Measurements from ENCODE around the gene DGKB. TPM values are rescaled to one million over a fixed set of nuclear protein-coding genes. Genes with fewer than 3 reads are reported as not detected.

DGKB gene
- total RNA-seq, 2 experiments from 2014 or later = not detected

- POLR2A ChIA-PET = no interaction called here
- CTCF ChIA-PET = no interaction called here
Measured at GRCh38 chr7:14419531-14419930, 483.0 kb downstream of the DGKB start.

- ChIA-PET POLR2A (no interaction called here), CTCF (no interaction called here)
Measured at GRCh38 chr7:14418633-14419032, 483.9 kb downstream of the DGKB start.

- ChIA-PET CTCF (interaction anchor here (0.6 kb wide), 1 partner anchor 71 kb away, joined by 3 read pairs; no protein-coding TSS in a partner anchor), POLR2A (no interaction called here)
Measured at GRCh38 chr7:14414274-14414986, 488.1 kb downstream of the DGKB start.

GRCh38 chr7:14407246-14408015 is 495.1 kb downstream of the DGKB start:
- ChIA-PET CTCF (no interaction called here), POLR2A (no interaction called here)

DNA sequence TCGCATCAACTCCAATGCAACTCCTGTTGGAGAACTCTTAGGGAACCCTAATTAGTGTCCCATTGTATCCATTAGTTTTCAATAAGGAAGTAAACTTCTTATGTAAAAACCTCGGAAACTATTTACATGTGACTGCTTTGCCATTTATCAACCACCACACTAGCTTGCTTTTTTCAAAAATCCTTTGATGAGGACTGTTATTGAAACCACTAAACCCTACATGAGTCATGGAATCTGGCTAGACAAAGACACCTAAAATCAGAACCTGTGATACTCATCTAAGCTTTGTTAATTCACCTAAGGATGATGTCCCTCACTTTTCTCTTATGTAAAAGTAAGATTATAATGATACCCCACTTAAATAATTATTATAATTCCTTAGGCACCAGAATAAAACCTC is 499.0 kb downstream of the DGKB start:
- ChIA-PET POLR2A (no interaction called here), CTCF (no interaction called here)

GRCh38 chr7:14400271-14400670 is 502.3 kb downstream of the DGKB start:
- ChIA-PET CTCF (no interaction called here), POLR2A (no interaction called here)

- ChIA-PET POLR2A (no interaction called here), CTCF (no interaction called here)
Measured at GRCh38 chr7:14398526-14398925, 504.0 kb downstream of the DGKB start.

GRCh38 chr7:14395860-14396259 is 506.7 kb downstream of the DGKB start:
- POLR2A ChIA-PET = interaction anchor here (0.6 kb wide), 1 partner anchor 13 kb away, joined by 6 read pairs; no protein-coding TSS in a partner anchor
- CTCF ChIA-PET = no interaction called here

DNA sequence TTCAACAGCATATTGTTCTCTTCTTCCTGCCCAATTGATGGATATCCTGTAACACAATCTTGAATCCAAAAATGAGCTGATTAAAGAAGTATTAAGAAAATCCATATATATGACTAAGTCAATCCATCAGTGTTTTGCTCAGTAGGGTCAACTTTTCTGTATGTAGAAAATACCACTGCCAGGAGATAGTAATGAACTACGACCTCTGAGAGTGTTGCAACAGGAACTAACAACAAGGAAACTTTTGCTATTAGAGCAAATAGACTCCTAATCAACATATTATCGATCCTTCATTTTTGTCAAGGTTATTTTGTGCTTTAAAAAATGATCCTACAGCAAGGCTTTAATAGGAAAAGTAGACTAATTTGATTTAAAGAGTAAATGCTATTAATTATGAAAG is 507.8 kb downstream of the DGKB start:
- POLR2A ChIA-PET = no interaction called here

DNA sequence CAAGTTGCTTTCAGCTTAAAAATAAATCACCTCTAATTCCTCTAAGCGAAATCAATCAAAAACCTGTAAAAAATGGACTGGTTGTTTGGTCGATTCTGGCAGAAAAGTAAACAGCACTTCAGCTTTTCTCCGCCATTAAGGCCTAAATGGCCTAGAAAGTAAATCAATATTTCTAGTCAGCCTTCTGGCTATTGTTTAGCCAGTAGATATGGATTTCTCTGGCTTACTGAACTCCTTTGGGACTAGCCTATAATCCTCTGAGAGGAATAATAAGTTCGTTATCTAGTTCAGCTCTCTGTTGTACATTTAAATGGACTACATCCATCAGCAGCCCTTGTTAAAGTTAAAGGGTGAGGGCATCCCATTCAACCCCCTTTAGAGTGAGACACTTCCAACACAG is 513.0 kb downstream of the DGKB start:
- ChIA-PET POLR2A (no interaction called here), CTCF (no interaction called here)

More for the DNA sequence above, 507.8 kb downstream of the DGKB start:
- CTCF ChIA-PET = no interaction called here

DNA sequence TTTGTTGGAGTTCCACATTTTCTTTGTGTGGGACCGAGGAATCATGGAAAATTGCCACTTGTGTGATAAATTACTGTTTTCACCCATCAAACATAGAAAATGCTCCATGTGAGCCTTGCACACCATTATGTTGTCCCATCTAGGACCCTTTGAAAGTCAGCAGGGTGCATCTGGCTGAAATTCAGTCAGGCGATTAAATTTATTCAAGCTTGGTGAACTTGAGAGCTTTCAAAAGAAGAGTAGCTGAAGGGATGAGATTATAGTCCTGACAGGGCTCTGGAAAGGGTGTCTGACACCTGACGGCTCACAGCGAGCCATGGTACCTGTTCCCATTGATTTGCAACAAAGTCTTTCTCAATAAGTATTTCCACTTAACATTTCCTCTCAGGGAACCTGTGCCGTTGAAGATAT is 513.4 kb downstream of the DGKB start:
- ChIA-PET POLR2A (no interaction called here), CTCF (no interaction called here)

DNA sequence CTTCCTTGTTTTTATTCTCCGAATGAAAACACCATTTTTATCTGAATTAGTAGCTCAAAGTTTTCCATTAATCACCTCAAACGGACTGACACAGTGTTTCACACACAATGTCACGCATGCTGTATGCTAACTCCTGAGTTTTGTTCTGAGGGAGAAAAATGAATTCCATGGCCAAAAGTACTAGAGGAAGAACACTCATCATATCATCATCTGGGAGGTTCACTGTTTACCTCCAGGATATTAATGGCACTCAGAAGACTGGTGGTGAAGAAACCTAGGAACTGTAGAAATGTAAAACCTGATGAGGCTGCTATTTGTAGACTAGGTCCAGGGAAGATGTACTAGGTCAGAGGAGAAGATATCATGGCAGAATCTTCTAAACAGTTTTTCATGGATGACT is 517.5 kb downstream of the DGKB start:
- CTCF ChIA-PET = no interaction called here
- POLR2A ChIA-PET = no interaction called here

- ChIA-PET CTCF (no interaction called here), POLR2A (no interaction called here)
Measured at GRCh38 chr7:14381936-14382335, 520.6 kb downstream of the DGKB start.

DNA sequence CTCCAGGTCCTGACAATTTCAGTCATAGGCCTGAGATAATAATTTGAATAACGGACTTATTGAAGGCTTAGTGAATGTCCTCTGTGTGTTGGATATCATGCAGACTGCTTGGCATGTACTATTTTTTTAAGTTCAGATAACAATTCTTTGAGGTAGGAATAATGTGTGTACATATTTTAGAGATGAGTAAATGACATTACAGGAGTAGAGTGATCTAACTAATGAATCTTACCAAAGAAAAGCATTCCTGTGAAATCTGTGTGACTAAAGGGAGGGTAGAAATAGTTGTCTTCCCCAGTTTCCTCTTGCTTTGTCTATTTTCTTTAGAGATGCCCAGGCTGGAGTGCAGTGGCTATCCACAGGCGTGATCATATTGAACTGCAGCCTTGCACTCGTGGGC is 521.2 kb downstream of the DGKB start:
- ChIA-PET CTCF (no interaction called here), POLR2A (no interaction called here)

DNA sequence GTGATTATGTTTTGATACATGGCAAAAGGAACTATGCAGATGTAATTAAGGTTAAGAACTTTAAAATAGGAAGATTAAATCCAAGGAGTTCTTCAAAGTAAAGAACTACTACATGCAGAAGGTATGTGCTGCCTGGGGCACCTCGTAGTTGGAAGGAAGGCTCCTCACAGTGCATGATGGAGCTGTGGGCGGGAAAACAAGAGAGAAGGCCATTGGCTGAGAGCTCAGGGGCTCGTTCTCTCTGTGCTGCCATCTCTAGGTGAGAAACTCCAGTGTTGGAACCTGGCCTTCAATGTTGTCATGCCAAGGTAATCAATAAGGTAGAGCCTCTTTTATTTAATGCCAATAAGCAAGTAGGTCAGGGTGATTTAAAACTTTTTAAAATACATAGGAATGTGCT is 521.7 kb downstream of the DGKB start:
- CTCF ChIA-PET = no interaction called here

DNA sequence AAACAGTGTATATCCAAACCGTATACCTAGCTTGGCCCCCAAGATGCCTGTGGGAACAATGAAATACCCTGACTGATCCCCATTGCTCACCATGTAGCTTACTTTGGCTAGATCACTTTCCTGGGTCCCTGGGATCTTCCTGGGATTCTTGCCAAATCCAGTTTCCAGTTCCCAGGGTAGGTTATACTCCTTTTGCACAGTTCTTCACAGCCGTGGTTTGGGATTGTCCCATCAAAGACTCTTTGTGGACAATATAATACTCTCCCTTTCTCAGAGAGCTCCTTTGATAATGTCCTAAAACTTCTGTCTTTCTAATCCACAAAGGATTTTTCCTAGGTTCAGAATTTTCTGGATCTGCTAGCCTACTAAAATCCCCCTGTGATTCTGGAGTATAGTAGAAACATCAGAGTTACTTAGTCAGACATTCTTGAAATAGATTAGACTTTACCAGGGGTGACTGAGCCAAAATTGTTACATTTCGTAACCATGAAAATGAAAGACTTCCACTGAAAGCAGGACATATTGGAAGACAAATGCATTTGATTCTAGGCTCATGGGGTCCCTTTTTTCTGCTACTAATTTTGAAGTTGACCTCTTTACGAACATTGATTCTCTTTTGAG is 524.8 kb downstream of the DGKB start:
- POLR2A ChIA-PET = no interaction called here
- CTCF ChIA-PET = interaction anchor here (0.6 kb wide), 1 partner anchor 919 kb away, joined by 3 read pairs; no protein-coding TSS in a partner anchor

More for the DNA sequence above, 521.7 kb downstream of the DGKB start:
- POLR2A ChIA-PET = no interaction called here

GRCh38 chr7:14376711-14377110 is 525.8 kb downstream of the DGKB start:
- POLR2A ChIA-PET = no interaction called here
- CTCF ChIA-PET = no interaction called here

GRCh38 chr7:14375998-14376397 is 526.6 kb downstream of the DGKB start:
- ChIA-PET CTCF (no interaction called here), POLR2A (no interaction called here)

GRCh38 chr7:14374336-14374735 is 528.2 kb downstream of the DGKB start:
- CTCF ChIA-PET = no interaction called here
- POLR2A ChIA-PET = no interaction called here

- POLR2A ChIA-PET = no interaction called here
Measured at GRCh38 chr7:14368285-14368684, 534.3 kb downstream of the DGKB start.

DNA sequence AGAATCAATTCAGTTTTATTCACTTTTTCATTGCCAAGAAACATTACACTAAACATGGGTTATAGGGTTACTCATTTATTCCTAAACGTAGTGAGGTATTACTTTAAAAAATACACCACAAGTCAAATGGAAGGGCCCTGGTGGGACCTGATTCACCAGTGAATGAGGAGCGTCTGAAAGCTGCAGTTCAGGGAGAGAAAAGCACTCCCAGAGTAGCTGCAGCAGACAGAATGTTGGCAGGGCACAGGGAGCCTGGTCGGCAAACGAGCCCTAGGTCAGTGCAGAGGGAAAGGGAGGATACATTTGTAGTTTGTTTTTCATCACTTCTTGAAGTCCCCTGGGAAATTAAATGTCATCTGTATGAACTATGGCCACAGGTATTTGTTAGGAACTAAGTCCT is 551.4 kb downstream of the DGKB start:
- CTCF ChIA-PET = no interaction called here
- POLR2A ChIA-PET = no interaction called here

More at GRCh38 chr7:14368285-14368684, 534.3 kb downstream of the DGKB start:
- CTCF ChIA-PET = no interaction called here

All from activated CD8-positive, alpha-beta memory T cell treated with anti-CD3 and anti-CD28 coated beads for 36 hours (primary cell).